DND-41 (cell line): Measurements from ENCODE around the gene CNDP2.

Experiments
- CTCF ChIP-seq: IDR thresholded peaks from 2 replicates; pipeline ENCODE4 v1.5.1; 2012; ENCODE audit warnings: borderline replicate concordance, low read length, moderate library complexity, mild to moderate bottlenecking; ENCODE audit not compliant: poor library complexity, severe bottlenecking; ENCODE audit errors: extremely low read depth
- EZH2 ChIP-seq: IDR thresholded peaks from 3 replicates; pipeline ENCODE4 v1.6.1; 2012; ENCODE audit warnings: borderline replicate concordance, low read depth, mild to moderate bottlenecking, moderate library complexity, low read length, inconsistent platforms; ENCODE audit not compliant: severe bottlenecking

DNA sequence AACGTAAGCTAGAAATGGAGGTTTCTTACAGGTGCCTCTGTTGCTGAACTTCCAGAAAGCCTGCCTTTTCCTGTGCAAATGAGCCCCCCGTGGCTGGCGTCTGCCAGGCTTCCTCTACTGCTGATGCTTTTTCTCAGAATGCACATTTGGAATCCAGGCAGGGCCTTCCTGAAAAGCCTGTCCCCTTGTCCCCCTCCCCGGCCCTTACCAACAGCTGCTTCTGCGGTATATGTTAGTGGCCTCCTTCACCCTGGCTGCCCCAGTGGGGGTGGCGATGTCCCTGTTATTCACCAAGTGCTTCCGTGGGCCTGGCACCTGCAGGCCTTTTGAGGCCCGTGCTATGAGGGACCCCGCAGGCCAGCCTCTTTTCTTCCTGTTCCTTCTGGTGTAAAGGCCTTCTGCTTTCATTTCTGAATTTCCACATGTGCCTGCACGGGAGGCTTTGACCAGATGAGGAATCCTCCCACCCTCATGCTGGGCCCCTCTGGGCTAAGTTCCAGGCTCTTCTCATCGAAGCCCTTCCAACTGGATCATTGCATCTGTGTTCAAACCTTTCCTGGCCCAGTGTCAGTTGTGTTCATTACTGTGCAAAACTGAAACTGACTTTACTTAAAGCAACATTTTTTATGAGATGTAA is 10.4 kb downstream of the CNDP2 start:
- TF ChIP-seq CTCF = no peak
- TF ChIP-seq EZH2 = no peak
